ENCODE data around the gene RHBDL1.

Gene RHBDL1

DNA sequence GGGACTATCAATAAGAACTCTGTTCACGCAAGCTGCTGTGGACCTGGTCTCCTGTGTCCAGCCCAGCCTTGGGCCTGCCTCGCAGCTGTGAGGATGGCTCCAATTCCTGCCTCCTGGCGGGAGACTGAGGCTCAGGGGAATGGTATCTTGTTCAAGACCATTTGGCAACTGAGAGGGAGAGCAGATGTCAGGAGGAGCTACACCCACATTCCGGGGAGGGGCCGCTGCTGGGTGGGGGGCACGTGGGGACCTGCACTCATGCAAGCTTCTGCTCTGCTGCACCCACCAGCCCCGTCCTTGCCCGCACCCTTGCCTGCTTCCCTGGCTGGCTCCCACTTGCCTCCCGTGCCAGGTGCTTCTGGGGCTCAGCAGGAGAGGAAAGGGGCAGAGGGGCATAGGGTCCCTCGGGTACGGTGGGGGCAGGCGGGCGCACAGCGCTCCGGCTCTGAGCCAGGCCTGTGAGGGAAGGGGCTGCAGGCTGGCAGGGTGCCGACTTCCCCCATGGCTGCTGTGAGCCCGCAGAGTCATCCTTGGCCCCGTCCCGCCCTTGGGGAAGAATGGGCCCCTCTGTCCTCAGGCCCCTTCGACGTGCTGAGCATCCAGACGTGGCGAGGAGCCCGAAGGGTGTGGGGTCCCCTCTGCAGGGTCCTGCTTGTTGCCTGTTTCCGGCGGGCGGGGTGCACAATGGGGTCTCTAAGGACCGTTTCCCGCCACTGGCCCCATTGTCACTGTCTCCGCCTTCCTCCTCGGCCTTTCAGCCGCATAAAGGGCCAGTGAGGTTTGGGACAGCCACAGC, 42.2 kb downstream of the RHBDL1 start:
- DNase-seq (ENCODE audit: low read depth in 2 of 2, low spot score in 1 of 2), result no peak

DNA sequence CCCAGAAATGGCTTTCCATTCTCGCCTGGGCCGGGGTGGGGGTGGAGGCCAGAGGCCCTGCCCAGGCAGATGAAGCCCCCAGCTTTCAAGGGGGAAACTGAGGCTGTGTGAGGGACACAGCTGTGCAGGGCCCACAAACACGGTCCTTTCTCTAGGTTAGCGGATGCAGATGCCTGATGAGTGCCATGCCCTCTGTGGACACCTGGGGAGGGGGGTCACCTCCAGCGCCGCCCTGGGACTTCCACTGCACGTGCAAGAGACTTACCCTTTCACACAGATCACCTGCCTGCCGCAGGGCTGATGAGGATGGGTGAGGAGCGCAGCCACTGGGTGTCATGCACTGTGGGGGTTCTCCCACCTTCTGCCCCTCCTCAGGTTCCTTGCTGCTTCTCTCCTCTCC, 42.9 kb downstream of the RHBDL1 start:
- DNase-seq (ENCODE audit: low read depth in 2 of 2, low spot score in 1 of 2), result no peak

DNA sequence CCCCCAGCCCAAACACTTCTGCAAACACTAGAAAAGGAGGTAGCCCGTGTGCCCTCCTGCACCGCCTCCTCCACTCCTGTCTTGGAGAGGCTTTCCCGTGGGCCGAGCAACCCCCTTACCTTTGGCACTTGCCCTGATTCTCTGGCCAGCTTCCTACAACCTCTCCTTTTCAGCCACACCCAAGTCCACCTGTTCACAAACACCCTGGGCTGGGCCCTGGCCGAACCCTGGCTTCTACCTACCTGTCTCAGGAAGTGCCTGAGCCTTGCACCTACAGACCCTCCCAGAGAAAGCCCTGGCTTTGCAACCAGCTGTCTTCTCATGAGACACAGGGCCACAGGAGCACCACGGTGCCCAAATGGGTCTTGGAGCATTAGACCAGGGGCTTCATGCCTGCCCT, 43.5 kb downstream of the RHBDL1 start:
- DNase-seq (ENCODE audit: low read depth in 2 of 2, low spot score in 1 of 2), result no peak

DNA sequence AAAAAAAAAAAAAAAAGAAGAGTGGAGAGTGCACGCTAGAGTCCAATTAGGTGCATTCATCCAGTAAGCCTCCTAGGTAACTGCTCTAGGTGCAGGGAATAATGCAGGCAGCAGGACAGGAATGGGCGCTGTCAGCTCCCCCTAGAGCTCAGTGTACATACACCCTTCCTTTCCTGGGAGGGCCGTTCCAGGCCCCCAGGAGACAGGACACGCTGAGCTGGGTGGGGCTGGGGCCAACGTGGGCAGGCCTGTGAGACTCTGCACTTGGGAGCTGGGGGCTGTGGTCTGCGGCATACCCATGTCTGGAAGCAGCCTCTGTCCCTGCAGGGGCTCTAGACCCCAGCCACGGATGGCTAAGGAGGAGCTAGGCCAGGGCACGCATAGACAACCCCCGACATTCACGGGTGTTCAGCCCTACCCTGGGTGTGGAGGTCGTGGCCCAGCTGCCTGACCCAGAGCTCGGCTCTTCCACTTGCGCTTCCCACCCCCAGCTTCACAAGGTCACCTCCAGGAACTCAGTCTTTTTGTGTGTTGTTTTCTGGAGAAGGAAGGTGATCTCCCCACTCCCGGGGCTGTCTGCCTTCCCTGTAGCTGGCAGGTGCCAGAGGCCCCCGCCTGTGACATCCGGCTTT, 44.5 kb downstream of the RHBDL1 start:
- no peak for DNase-seq (ENCODE audit: low read depth in 2 of 2, low spot score in 1 of 2)

DNA sequence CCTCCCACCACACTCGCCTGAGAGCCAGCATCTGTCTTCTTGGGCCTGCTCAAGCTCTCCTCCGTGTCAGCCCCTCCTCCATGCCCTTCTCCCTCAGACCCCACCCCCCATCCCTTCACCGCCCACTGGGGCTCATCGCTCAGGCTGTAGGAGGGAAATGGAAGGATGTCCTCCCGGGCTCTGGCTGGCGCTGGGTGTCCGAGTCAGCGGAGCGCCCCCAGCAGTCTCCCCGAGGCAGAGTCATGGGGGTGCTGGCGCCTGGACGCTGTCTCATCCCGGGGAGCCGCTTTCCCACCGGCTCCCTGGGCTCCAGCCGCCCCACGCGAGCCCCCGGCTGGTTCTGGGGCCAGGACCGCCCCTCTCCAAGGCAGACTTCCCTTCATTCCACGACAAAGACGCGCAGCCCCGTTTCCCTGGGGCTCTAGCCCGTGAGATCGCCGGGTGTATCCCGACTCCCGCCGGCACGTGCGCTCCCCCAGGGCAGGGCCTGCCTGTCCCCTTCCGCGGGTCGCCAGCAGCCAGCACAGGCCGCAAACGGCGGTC, 45.0 kb downstream of the RHBDL1 start:
- DNase-seq (ENCODE audit: low read depth in 2 of 2, low spot score in 1 of 2), result no peak

DNA sequence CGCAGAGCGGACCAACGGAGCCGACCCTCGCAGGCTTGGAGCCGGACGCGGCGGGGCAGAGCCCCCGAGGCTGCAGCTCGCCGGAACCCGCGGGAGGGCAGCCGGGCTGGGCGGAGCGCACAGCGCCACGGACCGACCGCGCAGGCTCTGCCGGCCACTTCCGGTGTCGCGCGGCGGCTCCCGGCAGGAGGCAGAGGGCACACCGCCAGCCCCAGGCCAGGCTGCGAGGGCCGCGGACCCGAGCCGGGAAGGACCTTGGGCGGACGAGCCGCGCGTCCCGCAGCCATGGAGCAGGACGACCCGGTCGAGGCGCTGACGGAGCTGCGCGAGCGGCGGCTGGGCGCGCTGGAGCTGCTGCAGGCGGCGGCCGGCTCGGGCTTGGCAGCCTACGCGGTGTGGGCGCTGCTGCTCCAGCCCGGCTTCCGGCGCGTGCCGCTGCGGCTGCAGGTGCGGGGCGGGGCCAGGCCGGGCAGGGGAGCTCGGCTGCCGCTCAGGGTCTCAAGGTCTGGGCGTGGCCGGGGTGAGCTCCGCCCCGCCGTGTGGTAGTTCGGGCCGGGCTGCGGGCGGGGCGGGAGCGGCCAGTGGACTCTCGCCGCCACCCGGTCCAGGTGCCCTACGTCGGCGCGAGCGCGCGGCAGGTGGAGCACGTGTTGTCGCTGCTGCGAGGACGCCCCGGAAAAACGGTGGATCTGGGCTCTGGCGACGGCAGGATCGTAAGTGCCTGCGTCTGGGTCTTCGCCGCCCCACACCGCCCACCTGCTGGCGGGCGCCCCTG, 45.7 kb downstream of the RHBDL1 start, which contains the start of gene ANTKMT:
TSS of gene ANTKMT (plus strand) at position 157 of the 775 bp plus-strand sequence. CDS start at position 286, 129 bp downstream.
- DNase-seq (ENCODE audit: low read depth in 2 of 2, low spot score in 1 of 2), result peak; percentile 37 to 57

DNA sequence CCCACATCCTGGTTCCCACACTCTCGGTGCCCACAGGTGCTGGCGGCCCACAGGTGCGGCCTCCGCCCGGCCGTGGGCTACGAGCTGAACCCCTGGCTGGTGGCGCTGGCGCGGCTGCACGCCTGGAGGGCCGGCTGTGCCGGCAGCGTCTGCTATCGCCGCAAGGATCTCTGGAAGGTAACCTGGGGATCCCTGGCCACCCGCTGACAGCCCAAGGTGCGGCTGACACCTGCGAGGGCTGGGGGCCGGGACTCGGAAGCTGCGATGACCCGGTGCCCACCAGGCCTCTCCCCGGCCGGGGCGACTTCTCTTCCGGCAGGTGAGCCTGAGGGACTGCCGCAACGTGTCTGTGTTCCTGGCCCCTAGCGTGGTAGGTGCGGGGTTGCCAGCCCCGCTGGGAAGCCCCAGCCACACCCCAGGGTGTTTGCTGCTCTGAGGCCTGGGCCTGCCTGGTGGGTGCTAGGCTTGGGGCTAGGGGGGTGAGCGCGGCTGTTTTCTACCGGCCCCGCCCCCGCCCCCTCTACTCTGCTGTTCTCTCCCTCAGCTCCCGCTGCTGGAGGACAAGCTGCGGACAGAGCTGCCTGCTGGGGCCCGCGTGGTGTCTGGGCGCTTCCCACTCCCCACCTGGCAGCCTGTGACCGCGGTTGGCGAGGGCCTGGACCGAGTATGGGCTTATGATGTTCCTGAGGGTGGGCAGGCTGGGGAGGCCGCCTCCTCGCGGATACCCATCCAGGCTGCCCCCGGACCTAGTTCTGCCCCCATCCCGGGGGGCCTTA, 46.5 kb downstream of the RHBDL1 start:
- DNase-seq (ENCODE audit: low read depth in 2 of 2, low spot score in 1 of 2), result no peak

DNA sequence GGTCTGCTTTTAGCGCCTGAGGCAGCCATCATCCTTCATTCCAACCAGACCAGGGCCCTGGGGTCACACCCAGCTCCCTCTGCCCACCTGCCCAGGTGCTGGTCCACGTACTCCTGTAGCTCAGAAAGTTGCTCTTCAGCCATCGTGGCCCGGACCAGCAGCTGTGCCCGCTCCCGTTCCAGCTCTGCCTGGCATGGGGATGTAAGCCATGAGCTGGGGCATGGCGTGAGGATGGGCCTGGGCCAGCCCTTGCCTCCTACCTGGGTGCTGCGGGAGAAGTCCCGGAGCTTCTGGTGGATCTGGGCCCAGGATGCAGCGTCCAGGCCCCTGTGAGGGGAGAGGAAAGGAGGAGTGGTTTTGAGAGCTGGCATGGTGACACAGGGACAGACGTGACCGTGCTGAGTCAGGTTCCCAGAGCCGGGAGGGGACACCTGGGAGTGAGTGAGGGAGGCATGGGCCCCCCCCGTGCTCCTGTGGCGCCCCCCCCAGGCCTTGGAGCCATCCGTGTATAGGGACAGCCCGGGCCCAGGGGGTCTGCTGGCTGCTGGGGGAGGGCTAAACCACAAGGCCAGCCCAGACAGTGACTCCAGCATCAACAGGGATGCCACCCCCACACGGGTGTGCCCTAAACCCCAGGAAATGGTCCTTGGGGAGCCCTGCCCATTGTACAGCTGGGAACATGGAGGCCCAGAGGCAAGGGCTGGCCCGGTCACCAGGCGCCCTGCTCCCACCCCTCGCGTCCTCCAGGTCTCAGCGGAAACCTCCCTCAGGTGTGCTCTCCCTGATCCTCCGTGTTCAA, 47.6 kb downstream of the RHBDL1 start:
- no peak for DNase-seq (ENCODE audit: low read depth in 2 of 2, low spot score in 1 of 2)

DNA sequence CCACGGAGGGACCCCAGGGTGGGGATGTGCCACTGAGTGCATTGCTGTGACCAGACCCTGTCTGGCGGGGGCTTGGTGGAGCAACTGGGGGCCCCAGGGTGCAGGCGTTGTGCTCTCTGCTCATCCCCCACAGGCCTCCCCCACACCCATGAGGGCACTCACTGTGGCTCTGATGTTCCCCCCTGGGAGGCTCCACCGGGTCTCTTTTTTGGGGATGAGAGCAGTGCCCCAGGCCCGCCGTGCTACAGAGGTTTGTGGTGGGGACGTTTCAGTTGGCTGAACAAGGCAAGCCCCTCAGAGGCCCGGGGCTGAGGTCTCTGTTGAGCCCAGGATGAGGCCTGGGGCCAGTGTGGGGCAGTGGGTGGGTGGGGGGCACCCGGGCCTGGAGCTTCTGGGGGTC, 48.2 kb downstream of the RHBDL1 start:
- no peak for DNase-seq (ENCODE audit: low read depth in 2 of 2, low spot score in 1 of 2)

DNA sequence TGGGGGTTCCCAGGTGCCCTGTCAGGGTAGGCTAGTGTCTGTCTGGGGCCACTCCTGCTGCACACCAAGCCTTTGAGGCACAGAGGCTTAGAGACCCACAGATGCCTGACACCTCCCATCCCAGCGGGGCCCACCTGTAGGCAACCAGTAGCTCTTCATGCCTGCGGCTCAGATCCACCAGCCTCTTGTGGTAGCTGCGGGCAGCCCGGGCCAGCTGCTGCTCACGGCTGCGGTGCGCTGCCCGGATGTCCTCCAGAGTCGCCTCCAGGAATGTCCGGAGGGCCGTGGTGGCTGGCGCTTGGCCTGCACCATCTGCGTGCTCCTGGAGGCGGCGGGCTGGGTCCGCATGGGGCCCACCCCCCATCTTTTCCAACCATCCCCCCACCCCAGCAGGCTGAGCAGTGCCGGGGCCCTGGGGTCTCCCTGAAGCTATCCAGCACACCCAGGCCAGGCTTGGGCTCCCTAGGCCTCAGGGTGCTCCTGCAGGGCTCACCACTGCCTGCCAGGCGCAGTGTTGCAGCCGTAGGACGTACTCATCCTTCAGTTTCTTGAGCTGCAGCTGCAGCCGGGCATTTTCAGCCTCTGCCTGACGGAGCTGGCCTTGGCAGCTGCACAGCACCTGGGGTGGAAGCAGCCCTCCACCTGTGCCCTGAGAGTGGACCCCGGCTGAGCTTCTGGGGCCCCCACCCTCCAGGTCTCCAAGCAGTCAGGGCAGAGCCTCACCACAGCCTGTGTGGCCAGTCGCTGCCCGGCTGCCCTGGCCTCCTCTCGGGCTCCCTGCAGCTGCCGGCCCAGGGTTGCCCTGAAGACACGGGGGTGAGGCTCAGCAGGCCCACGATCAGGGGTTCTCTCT, 48.9 kb downstream of the RHBDL1 start:
- no peak for DNase-seq (ENCODE audit: low read depth in 2 of 2, low spot score in 1 of 2)

DNA sequence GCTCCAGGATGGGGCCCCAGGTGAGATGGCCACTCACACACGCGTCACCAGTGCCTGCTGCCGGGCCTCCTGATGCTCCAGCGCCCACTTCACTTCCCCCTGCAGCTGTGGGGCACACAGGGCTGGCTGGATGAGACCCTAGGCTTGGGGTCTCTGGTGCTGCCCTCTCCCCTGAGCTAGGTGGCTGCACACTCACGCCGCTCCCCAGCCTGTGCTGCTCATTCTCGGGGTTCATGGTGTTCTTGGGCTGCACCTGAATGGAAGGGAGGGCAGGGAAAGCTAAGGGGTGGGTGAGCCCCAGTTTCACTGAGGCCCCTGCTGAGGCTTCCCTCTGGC, 49.5 kb downstream of the RHBDL1 start:
- no peak for DNase-seq (ENCODE audit: low read depth in 2 of 2, low spot score in 1 of 2)

DNA sequence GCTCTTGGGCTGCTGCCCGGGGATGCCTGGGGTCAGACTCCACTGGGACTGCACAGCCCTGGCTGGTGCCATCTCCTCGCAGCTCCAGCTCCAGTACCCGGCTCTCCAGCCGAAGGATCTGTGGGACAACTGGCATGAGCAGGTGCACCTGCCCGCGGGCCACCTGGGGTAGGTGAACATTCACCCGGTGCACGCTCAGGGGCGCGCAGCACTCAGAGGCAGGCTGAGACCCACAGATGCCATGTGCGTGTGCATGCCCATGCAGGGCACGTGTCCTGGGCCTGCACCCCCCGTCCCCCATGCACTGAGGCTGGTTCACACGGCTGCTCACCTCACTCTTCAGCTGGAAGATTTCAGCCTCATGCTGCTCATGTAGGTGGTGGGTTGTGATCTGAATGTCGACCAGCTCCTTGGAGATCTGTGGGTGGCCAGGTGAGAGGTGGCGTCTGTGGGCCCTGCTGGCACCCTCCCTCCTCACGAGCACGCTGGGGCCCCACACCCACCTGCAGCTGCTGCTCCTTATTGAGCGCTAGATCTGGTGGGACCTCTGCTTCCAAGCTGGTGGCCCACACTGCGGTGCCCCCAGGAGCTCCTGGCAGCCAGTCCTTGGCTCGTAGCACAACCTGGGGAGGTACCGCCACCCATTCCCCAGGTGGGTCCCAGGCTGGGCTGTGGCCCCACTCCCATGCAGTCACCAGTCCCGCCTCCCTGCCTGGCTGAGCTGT, 50.2 kb downstream of the RHBDL1 start:
- DNase-seq (ENCODE audit: low read depth in 2 of 2, low spot score in 1 of 2), result no peak

DNA sequence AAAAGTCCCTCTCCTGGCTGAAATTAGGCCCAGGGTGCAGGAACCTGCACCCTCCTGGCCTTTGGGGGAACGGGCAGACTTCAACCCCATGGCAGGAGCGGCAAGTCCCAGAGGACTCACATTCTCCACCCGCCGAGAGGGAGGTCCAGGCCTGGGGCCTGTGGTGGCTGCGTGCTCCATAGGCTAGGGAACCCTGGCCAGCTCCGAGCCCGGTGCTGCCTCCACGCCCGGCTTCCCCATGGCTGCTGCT, 50.6 kb downstream of the RHBDL1 start:
- no peak for DNase-seq (ENCODE audit: low read depth in 2 of 2, low spot score in 1 of 2)

DNA sequence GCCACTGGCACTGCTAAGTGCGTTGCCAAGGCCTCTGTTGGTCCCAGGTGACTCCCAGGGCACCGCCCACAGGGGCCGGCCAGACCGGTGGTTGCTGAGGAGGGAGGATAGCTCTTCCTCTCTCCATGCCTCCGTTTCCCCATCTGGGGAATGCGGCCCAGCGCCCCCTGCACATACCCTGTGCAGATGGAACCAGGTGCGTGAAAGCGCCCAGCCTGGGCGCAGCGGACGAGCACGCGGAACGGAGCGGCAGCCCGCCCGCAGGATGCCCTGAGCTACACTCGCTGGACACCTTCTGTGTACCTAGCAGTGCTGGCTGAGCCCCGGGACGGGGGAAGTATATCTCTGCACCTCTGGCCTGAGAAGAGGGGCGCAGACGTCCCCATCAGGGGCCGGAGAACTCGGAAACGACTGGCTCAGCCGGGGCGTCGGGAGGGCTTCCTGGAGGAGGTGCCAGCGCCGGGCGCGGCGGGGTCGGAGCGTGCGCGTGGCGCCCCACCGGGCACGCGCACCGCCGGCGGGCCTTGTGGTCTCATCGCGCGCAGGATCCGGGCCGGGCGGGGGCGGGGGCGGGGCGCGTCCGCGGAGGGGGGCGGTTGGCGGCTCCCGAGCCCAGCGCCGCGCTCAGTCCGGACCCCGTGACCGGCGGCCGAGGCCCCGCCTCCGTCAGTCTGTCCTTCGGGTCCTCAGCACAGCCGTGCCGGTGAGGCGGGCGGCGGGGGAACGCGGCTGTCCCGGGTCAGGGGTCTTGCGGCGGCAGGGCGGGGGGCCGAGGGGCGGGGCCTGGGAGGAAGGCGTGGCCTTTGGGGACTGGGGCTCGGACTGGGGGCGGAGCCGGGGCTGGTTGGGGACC, 51.2 kb downstream of the RHBDL1 start, which contains the start of the genes CCDC78 and HAGHL:
TSS of gene CCDC78 (minus strand) at position 6 of the 853 bp plus-strand sequence. CDS start 76 bp downstream, outside the sequence.
TSS of gene HAGHL (plus strand) at position 669 of the 853 bp plus-strand sequence. CDS start 404 bp downstream, outside the sequence.
- DNase-seq (ENCODE audit: low read depth in 2 of 2, low spot score in 1 of 2), result peak in 1 of 2 donors; percentile 46

DNA sequence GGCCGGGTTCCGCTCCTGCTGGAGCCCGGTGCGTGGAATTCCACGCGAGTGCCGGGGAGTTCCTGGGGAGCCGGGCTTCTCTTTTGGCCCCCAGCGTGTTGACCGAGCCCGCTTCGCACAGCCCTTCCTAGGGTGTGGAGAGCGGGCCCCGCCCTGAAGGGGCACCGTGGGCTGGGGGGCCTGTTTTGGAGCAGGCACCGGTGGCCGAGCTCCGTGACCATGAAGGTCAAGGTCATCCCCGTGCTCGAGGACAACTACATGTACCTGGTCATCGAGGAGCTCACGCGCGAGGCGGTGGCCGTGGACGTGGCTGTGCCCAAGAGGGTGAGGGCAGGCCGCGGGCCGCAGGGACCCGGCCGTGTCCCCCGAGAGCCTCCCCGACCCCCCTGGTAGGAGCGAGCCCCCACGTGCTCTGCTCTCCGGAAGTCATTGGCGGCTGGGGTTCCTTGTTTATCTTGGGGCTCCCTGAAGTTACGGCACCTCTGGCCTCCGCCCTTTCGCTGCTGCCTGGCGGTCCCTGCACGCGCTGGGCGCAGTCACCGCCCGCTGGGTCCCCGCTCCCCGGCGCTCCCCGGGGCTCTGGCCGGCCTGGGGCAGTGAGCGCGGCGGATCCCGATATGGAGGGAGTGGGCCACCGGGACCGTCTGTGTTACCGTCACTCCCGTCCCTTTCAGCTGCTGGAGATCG, 52.0 kb downstream of the RHBDL1 start:
- DNase-seq (ENCODE audit: low read depth in 2 of 2, low spot score in 1 of 2), result no peak

Measured in stimulated activated CD8-positive, alpha-beta memory T cell treated with anti-CD3 and anti-CD28 coated beads, Interleukin-4, amount 100 ng/mL, for 4 hours (primary cell).